GM10248 (cell line): ENCODE measurements around the gene GPANK1.
"Not testable (repeated sequence)": the region's sequence is repeated elsewhere in the genome, so short reads cannot be mapped to it uniquely, and the experiment has no call there.

Experiments used
- CTCF ChIA-PET: fragments of 300-600 bp; sonication (Branson Sonifier 250); formaldehyde crosslinking; extraction: SDS; loops from one replicate; lab custom pipeline; 2021; ENCODE audit warnings: antibody characterized with exemption; lab: Yijun Ruan, JAX
- POLR2A ChIA-PET: fragments of 350-650 bp; sonication (Branson Sonifier 250); formaldehyde crosslinking; extraction: SDS; loops from one replicate; lab custom pipeline; 2020; ENCODE audit warnings: antibody characterized with exemption; lab: Yijun Ruan, JAX
- DNase-seq: peaks from one replicate; pipeline ENCODE4 v3.0.0; 2012; ENCODE audit errors: extremely low spot score
- CTCF ChIP-seq: IDR thresholded peaks from 2 replicates; pipeline ENCODE4 v1.5.1; 2012; ENCODE audit warnings: mild to moderate bottlenecking, low read depth; ENCODE audit errors: extremely low read depth, missing control alignments, control extremely low read depth

GPANK1 gene

GRCh38 chr6:31710523-31711219, 45.9 kb upstream of the GPANK1 start:
- ChIA-PET CTCF (interaction anchor here (1.5 to 4.3 kb wide), 4 partner anchors 15 to 119 kb away, joined by 4 to 14 read pairs (median 5); partner anchors contain the start of gene DDAH2), POLR2A (interaction anchor here (0.6 to 1.2 kb wide), 2 partner anchors 17 to 186 kb away, joined by 3 to 7 read pairs; no protein-coding TSS in a partner anchor)
- TF ChIP-seq CTCF, result no peak

GRCh38 chr6:31709157-31709556, 44.4 kb upstream of the GPANK1 start:
- POLR2A ChIA-PET, result not testable (repeated sequence)
- CTCF ChIA-PET, result interaction anchor here (1.6 to 4.3 kb wide), 2 partner anchors 11 to 20 kb away, joined by 3 to 14 read pairs; partner anchors contain the start of gene DDAH2

More at GRCh38 chr6:31710523-31711219, 45.9 kb upstream of the GPANK1 start:
- no peak for DNase-seq

GRCh38 chr6:31708224-31708623, 43.4 kb upstream of the GPANK1 start:
- no peak for DNase-seq
- TF ChIP-seq CTCF, result no peak
- CTCF ChIA-PET, result interaction anchor here (1.6 kb wide), 1 partner anchor 12 kb away, joined by 3 read pairs; no protein-coding TSS in a partner anchor
- POLR2A ChIA-PET, result no interaction called here

More at GRCh38 chr6:31709157-31709556, 44.4 kb upstream of the GPANK1 start:
- not testable (repeated sequence) for DNase-seq

- DNase-seq, result no peak
- CTCF ChIA-PET, result interaction anchor here (2.1 kb wide), 1 partner anchor 62 kb away, joined by 8 read pairs; no protein-coding TSS in a partner anchor
- POLR2A ChIA-PET, result no interaction called here
- TF ChIP-seq CTCF, result no peak
These were observed 42.9 kb upstream of the GPANK1 start for GRCh38 chr6:31707701-31708100.

GRCh38 chr6:31706599-31706998, 41.8 kb upstream of the GPANK1 start, which contains the start of gene LY6G6F:
TSS of gene LY6G6F (plus strand) at chr6:31706866. CDS start at chr6:31706907, 41 bp downstream.
- CTCF ChIA-PET, result interaction anchor here (0.6 to 2.1 kb wide), 4 partner anchors 12 to 246 kb away, joined by 3 to 8 read pairs (median 4); no protein-coding TSS in a partner anchor
- TF ChIP-seq CTCF, result no peak
- no peak for DNase-seq
- POLR2A ChIA-PET, result no interaction called here

GRCh38 chr6:31705931-31706330, 41.1 kb upstream of the GPANK1 start:
- ChIA-PET CTCF (interaction anchor here (1.3 to 2.1 kb wide), 3 partner anchors 11 to 63 kb away, joined by 4 to 8 read pairs (median 5); no protein-coding TSS in a partner anchor), POLR2A (interaction anchor here (0.6 kb wide), 1 partner anchor 540 kb away, joined by 3 read pairs; no protein-coding TSS in a partner anchor)
- TF ChIP-seq CTCF, result no peak
- DNase-seq, result no peak
